Measurements from ENCODE around the gene G6PC3. TPM values are rescaled to one million over a fixed set of nuclear protein-coding genes. Genes with fewer than 3 reads are reported as not detected.
A peak's percentile ranks its signal among the peaks of the same experiment; 100 is the strongest.

G6PC3 gene
- total and polyA plus RNA-seq, 2 of the 4 experiments (the other 2 are of a cell fraction): 20.4 to 107 TPM

- Histone ChIP-seq H2AK9ac (replicated peaks; ENCODE audit: low read depth, low read length, poor library complexity) (no peak overlapping the region), H3K56ac (ENCODE audit: extremely low read depth, insufficient read depth, low read length) (no peak overlapping the region), H2AFZ (replicated peaks; ENCODE audit: low read length, poor library complexity) (no peak overlapping the region), H3K4me3 (ENCODE audit: insufficient read depth, low read depth, low read length) (no peak overlapping the region), H3K79me1 (ENCODE audit: low read depth in 1 of 2, low read length in 2 of 2) (peaks cover 9 to 44% of the 10 kb centered on the region in 2 experiments; a peak in 3 of 4 replicates), H3K4me2 (ENCODE audit: low read depth, low read length) (no peak overlapping the region), H2BK15ac (ENCODE audit: low read depth, low read length) (no peak overlapping the region), H3K18ac (ENCODE audit: low read depth, low read length) (no peak overlapping the region), H4K5ac (ENCODE audit: low read depth, low read length) (no peak overlapping the region), H3K23ac (ENCODE audit: low read depth, low read length) (no peak overlapping the region), H3K14ac (replicated peaks; ENCODE audit: low read depth, low read length) (no peak overlapping the region), H4K8ac (ENCODE audit: low read depth in 2 of 2, low read length in 2 of 2) (peak overlapping the region in 1 of 2 experiments; percentile 98; a peak in 3 of 4 replicates), H2BK120ac (ENCODE audit: low read depth, low read length) (no peak overlapping the region), H2AK5ac (ENCODE audit: low read depth, low read length) (no peak overlapping the region), H3K27me3 (ENCODE audit: control insufficient read depth, insufficient read depth, low read length) (no peaks in the 10 kb centered on the region), H3K4me1 (ENCODE audit: control insufficient read depth, insufficient read depth, low read length) (peaks cover 11% of the 10 kb centered on the region), H2BK5ac (ENCODE audit: low read depth, low read length, poor library complexity, severe bottlenecking) (no peak overlapping the region), H3K9me1 (ENCODE audit: insufficient read depth, low read length) (peaks cover 3% of the 10 kb centered on the region; the same call in 1 of the 2 replicates), H4K91ac (ENCODE audit: insufficient read depth, low read depth, low read length) (no peak overlapping the region), H3K27ac (ENCODE audit: insufficient read depth, low read length) (no peak overlapping the region), H2BK20ac (ENCODE audit: low read depth, low read length) (no peak overlapping the region), H3K36me3 (ENCODE audit: control insufficient read depth, insufficient read depth, low read length) (peaks cover 4% of the 10 kb centered on the region), H3K9me3 (ENCODE audit: control insufficient read depth, insufficient read depth, low read length) (no peaks in the 10 kb centered on the region), H4K20me1 (ENCODE audit: insufficient read depth, low read length) (peaks cover 37% of the 10 kb centered on the region), H3K9ac (ENCODE audit: low read depth, low read length) (no peak overlapping the region), H3K4ac (ENCODE audit: low read depth, low read length) (no peak overlapping the region)
- CTCF ChIA-PET: interaction anchor here (2.3 kb wide), 1 partner anchor 48 kb away, joined by 8 read pairs; no protein-coding TSS in a partner anchor
- TF ChIP-seq, protein P1, sequence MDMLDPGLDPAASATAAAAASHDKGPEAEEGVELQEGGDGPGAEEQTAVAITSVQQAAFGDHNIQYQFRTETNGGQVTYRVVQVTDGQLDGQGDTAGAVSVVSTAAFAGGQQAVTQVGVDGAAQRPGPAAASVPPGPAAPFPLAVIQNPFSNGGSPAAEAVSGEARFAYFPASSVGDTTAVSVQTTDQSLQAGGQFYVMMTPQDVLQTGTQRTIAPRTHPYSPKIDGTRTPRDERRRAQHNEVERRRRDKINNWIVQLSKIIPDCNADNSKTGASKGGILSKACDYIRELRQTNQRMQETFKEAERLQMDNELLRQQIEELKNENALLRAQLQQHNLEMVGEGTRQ (IDR thresholded peaks at IDR 0.05; ENCODE audit: low read depth, low read length): no peak
- TF ChIP-seq CTCF (conservative IDR thresholded peaks at IDR 0.05; ENCODE audit: low read depth, low read length): no peak
- no peak for TF ChIP-seq MAZ (IDR thresholded peaks at IDR 0.05; ENCODE audit: borderline replicate concordance, low read depth, low read length)
- no peak for TF ChIP-seq MXI1 (IDR thresholded peaks at IDR 0.05; ENCODE audit: borderline replicate concordance, low read depth, low read length)
- no peak for TF ChIP-seq RFX5 (IDR thresholded peaks at IDR 0.05; ENCODE audit: low read depth, low read length)
- TF ChIP-seq CHD1 (IDR thresholded peaks at IDR 0.05; ENCODE audit: low read depth, low read length): no peak
- TF ChIP-seq MAFK (IDR thresholded peaks at IDR 0.05; ENCODE audit: low read depth, low read length): no peak
- TF ChIP-seq NFE2L2 (IDR thresholded peaks at IDR 0.05; ENCODE audit: low read depth, low read length): no peak
- POLR2A ChIA-PET (ENCODE audit: unreplicated experiment): no interaction called here
- WGBS, 2 experiments (ENCODE audit: extremely low coverage in 2 of 2, insufficient read length in 1 of 2): 90% methylated on average over 2 of the region's 9 CpGs; no CpG with 5 or more reads in 1 of the 2 experiments
- dilution Hi-C loops (cut with HindIII; ENCODE audit: low sequenced_read_pairs, unreplicated experiment): no loop called here
- ATAC-seq (ENCODE audit: low read depth) (no peak), DNase-seq (no peak)
- no TSS peak for BruUV-seq (replicated peaks)
- in situ Hi-C loops (cut with MboI; ENCODE audit: low sequenced_read_pairs): no loop called here
- intact Hi-C loops (cut with micrococcal nuclease): no loop called here
Observed at GRCh38 chr17:44067545-44067940, 3.0 kb upstream of the G6PC3 start.

Data from IMR-90 (cell line).